ENCODE data around the gene TIMELESS.
"Not testable (repeated sequence)": the region's sequence is repeated elsewhere in the genome, so short reads cannot be mapped to it uniquely, and the experiment has no call there.

Gene TIMELESS

DNA sequence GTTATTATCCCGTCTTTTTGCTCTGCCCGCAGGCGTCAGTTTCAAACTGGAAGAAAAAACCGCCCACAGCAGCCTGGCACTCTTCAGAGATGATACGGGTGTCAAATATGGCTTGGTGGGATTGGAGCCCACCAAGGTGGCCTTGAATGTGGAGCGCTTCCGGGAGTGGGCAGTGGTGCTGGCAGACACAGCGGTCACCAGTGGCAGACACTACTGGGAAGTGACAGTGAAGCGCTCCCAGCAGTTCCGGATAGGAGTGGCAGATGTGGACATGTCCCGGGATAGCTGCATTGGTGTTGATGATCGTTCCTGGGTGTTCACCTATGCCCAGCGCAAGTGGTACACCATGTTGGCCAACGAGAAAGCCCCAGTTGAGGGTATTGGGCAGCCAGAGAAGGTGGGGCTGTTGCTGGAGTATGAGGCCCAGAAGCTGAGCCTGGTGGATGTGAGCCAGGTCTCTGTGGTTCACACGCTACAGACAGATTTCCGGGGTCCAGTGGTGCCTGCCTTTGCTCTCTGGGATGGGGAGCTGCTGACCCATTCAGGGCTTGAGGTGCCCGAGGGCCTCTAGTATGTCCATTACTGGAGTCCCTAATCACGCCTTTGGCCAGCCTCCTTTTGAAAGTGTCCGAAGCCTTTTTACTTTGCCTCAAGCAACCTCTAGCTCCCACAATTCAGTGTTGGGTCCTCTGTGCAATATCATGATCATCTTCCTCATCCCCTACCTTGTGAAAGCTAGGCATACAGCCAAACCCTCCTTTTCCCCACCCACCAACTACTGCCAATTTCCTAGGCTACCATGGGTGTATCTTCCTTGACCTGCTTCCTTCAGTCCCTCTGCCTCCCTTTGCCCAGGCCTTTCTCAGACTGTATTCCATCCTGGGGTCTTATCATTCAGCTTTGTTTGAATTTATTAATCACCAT is 20.0 kb upstream of the TIMELESS start:
- DNase-seq (ENCODE audit: low read depth in 2 of 2) = no peak

- peak; percentile 86 to 87 for DNase-seq (ENCODE audit: low read depth in 2 of 2)
Observed at GRCh38 chr12:56468216-56469006, 19.2 kb upstream of the TIMELESS start, which contains the start of gene SPRYD4. SPRYD4 (plus strand) TSS chr12:56468578; CDS start chr12:56468592, 14 bp downstream.

- DNase-seq (ENCODE audit: low read depth in 2 of 2) = no peak
Observed at GRCh38 chr12:56462565-56462964, 13.3 kb upstream of the TIMELESS start.

GRCh38 chr12:56461235-56462159 is 12.3 kb upstream of the TIMELESS start:
- no peak for DNase-seq (ENCODE audit: low read depth in 2 of 2)

- no peak for DNase-seq (ENCODE audit: low read depth in 2 of 2)
Observed at GRCh38 chr12:56457817-56458216, 8.6 kb upstream of the TIMELESS start.

DNA sequence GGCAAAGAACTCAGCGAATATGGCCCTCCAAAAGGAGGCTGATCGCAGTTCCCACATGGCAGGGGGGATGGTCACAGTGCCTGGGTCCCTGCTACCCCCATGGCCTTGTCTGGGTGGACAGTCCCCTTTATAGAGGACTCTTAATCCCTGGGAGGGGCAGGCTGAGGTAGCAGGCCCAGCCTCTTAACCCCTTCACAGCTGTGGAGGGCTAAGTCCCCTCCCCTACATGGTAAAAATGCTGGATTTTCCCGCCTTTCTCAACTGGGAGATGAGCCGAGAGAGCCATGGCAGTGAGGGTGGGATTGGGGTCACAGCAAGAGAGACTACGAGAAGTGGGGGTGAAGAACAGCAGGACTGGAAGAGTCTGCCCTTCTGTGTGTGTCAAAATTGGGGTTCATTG is 5.3 kb upstream of the TIMELESS start, which contains the start of gene MIP:
MIP (minus strand) TSS at position 101 of the 400 bp plus-strand sequence; CDS start at position 57, 44 bp downstream.
- no peak for DNase-seq (ENCODE audit: low read depth in 2 of 2)

GRCh38 chr12:56451147-56451546 is 1.9 kb upstream of the TIMELESS start:
- no peak for DNase-seq (ENCODE audit: low read depth in 2 of 2)

- no peak for DNase-seq (ENCODE audit: low read depth in 2 of 2)
Observed at GRCh38 chr12:56450241-56450640, 1.0 kb upstream of the TIMELESS start.

DNA sequence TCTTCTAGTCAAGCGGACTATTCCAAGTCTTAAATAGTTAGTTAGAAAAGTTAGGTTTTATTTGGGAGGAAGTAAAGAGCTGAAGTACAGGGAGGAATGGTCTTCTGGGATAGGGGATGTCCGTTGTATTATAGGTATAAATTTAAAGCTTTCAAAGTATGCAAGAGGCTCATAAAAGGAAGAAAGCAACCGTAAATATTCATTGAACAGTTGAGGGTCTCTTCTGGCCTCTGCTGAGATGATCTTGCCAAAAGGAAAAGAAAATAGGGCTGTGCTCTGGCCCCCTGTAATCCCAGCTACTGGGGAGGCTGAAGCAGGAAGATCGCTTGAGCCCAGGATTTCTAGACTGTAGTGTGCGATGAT is 377 bp upstream of the TIMELESS start:
- DNase-seq (ENCODE audit: low read depth in 2 of 2) = no peak

DNA sequence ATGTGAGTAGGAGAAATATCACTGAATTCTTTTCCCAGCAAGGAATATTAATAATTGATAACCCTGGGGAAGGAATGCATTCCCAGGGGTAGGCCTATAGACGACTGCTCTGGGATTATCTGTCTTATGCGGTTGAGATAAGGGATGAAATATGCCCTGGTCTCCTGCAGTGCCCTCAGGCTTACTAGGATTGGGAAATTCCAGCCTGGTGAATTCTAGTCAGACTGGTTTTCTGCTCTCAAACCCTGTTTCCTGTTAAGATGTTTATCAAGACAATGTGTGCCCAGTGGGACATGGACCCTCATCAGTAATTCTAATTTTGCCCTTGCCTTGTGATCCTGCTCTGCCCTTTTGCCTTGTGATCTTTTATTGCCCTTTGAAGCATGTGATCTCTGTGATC is 6.0 kb downstream of the TIMELESS start:
- not testable (repeated sequence) for DNase-seq (ENCODE audit: low read depth in 2 of 2)

DNA sequence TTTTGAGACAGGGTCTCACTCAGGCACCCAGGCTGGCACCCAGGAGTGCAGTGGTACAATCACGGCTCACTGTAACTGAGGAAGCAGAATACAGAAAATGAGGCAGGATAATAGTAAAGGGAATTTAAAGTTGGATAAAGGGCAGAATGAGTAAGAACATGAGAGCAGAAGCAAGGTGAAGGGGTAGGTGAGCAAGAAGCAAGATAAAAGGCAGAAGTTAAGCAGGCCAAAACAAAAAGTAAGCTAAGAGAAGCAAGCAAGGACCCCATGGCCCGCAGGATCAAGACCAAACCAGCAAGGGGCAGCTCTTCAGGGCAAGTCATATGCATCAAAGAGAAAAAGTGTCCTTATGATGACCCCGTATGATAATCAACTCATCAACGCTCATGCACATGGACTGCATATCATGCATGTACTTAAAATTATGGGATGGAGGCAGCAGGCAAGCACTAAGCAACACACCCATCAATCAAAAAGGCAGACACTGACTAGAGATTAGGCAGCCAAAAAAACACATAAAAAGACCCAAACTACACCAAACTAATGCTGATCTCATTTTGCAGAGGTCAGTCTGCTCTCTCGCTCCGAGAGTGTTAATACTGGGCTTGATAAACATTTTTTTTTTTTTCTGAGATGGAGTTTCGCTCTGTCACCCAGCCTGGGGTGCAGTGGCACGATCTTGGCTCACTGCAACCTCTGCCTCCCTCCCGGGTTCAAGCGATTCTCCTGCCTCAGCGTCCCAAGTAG is 11.6 kb downstream of the TIMELESS start:
- DNase-seq (ENCODE audit: low read depth in 2 of 2) = no peak

- DNase-seq (ENCODE audit: low read depth in 2 of 2) = no peak
Observed at GRCh38 chr12:56434828-56435227, 14.4 kb downstream of the TIMELESS start.

- no peak for DNase-seq (ENCODE audit: low read depth in 2 of 2)
Observed at GRCh38 chr12:56431850-56432249, 17.4 kb downstream of the TIMELESS start.

DNA sequence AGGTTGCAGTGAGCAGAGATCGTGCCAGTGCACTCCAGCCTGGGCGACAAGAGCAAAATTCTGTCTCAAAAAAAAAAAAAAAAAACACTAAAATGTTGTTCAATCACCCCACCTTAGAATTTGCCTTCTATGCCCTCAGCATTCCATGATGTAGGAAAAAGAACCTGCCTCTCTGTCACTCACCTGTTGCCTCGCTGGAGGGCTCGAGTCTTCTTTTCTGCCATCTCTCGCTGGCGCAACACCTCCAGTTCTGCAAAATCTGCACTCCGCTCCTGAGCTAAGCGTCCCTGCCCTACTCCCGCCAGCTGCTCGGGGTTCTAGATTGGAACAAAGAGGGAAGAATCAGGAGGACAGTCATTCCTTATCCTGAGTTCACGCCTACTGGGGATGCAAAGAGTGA is 17.9 kb downstream of the TIMELESS start:
- no peak for DNase-seq (ENCODE audit: low read depth in 2 of 2)

DNA sequence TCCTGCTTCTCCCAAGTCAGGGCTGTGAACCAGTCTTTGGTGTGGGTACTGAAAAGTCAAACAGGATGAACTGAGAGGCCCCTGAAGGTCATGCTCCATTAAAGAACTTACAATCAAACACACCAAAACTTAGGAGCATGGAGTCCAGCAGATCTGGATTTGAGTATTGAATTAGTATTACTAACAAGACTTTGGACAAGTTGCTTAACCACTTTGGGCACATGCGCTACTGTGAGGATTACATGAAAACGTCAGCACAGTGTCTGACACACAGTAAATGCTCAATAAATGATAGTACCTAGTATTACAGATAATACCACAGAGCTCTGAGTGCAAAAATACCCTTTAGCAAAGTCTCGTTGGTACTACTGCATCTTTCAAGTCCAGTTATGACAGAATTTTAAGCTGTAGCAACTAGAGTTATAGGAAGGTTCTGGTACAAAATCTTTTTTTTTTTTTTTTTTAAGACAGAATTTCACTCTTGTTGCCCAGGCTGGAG is 23.2 kb downstream of the TIMELESS start:
- DNase-seq (ENCODE audit: low read depth in 2 of 2) = no peak

DNA sequence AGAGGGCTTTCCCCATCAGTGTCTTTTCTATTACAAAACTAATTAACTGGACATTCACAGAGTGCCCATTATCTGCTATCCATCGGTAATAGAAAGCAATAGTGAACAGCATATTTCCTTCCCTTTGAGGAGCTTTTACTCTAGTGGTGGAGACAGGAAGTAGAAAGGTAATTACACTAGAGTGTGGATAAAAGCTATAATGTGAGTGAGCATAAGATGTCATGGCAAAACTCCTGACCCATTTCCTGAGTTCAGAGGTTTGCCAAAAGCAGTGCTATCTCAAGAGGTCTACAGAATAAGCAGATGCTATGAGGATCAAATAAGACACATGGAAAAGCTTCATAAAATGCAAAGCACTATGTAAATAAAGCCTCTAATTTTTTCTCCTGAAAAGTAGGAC is 24.0 kb downstream of the TIMELESS start:
- DNase-seq (ENCODE audit: low read depth in 2 of 2) = no peak

GRCh38 chr12:56420411-56420810 is 28.8 kb downstream of the TIMELESS start:
- no peak for DNase-seq (ENCODE audit: low read depth in 2 of 2)

GRCh38 chr12:56417739-56418138 is 31.5 kb downstream of the TIMELESS start:
- no peak for DNase-seq (ENCODE audit: low read depth in 2 of 2)

DNA sequence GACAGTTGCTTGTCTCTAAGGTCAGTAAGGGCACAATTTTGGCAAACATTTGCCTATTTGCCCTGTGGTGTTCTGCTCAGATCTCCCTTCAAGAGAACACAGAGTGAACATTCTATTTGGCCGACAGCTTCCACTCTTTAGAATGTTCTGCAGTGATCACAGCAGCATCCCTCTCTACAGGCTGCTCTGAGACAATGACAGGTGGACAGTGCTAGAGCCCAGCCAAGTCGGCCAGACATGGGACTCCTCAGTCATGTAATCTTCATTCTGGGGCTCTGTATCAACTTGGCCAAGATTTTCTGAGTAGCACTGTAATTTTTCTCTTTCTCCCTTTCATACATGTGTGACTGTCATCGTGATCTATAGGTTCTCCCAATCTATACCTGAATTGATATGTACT is 34.8 kb downstream of the TIMELESS start:
- no peak for DNase-seq (ENCODE audit: low read depth in 2 of 2)

DNA sequence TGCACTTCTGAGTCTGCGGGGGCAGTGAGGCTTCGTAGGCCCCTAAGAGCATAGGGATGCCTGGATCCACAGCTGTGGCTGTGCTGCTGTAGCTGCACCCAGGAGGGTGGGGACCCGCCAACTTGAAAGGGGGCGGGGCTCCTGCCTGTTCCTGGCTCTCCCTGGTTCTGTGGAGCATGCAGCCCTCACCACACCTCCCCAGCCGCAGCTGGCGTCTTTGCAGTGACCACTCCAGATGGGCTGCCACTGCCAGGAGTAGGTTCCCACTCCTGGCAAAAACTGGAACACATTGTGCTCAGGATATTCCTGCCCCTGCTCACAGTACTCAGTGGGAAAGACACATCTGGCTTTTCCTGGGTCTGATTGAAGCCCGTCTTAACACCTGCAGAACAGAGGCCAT is 35.8 kb downstream of the TIMELESS start:
- no peak for DNase-seq (ENCODE audit: low read depth in 2 of 2)

Data from stimulated activated CD8-positive, alpha-beta memory T cell treated with anti-CD3 and anti-CD28 coated beads, Interleukin-2, amount 100 ng/mL, for 48 hours (primary cell).